Mammary epithelial cell (primary cell): ENCODE results near the gene CACHD1.
"Not testable (repeated sequence)": the region's sequence is repeated elsewhere in the genome, so short reads cannot be mapped to it uniquely, and the experiment has no call there.

ENCODE experiments used
- EZH2 ChIP-seq: IDR thresholded peaks from 2 replicates; pipeline ENCODE4 v1.6.1; 2012; ENCODE audit warnings: low read length, inconsistent platforms, borderline replicate concordance
- TF ChIP-seq, protein P1 (sequence below), 2 donors: IDR thresholded peaks in 1 of 2; conservative IDR thresholded peaks in 1 of 2; 2 replicates each; pipeline ENCODE4 v1.5.1; 2011 to 2012; ENCODE audit warnings: inconsistent platforms in 2 of 2, low read length in 2 of 2, mild to moderate bottlenecking in 2 of 2, control low read depth in 1 of 2, low read depth in 1 of 2; ENCODE audit not compliant: insufficient read depth in 1 of 2; ENCODE audit errors: extremely low read depth in 1 of 2

DNA sequence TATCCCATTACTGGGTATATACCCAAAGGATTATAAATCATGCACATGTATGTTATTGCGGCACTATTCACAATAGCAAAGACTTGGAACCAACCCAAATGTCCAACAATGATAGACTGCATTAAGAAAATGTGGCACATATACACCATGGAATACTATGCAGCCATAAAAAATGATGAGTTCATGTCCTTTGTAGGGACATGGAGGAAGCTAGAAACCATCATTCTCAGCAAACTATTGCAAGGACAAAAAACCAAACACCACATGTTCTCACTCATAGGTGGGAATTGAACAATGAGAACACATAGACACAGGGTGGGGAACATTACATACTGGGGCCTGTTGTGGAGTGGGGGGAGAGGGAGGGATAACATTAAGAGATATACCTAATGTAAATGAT lies 270.8 kb downstream of the CACHD1 start:
- TF ChIP-seq, protein P1, sequence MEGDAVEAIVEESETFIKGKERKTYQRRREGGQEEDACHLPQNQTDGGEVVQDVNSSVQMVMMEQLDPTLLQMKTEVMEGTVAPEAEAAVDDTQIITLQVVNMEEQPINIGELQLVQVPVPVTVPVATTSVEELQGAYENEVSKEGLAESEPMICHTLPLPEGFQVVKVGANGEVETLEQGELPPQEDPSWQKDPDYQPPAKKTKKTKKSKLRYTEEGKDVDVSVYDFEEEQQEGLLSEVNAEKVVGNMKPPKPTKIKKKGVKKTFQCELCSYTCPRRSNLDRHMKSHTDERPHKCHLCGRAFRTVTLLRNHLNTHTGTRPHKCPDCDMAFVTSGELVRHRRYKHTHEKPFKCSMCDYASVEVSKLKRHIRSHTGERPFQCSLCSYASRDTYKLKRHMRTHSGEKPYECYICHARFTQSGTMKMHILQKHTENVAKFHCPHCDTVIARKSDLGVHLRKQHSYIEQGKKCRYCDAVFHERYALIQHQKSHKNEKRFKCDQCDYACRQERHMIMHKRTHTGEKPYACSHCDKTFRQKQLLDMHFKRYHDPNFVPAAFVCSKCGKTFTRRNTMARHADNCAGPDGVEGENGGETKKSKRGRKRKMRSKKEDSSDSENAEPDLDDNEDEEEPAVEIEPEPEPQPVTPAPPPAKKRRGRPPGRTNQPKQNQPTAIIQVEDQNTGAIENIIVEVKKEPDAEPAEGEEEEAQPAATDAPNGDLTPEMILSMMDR (conservative IDR thresholded peaks at IDR 0.05 in 1 of 2, IDR thresholded peaks at IDR 0.05 in 1 of 2; ENCODE audit: extremely low read depth in 1 of 2, insufficient read depth in 1 of 2, low read depth in 1 of 2, low read length in 2 of 2), result not testable (repeated sequence)
- TF ChIP-seq EZH2, result not testable (repeated sequence)
